Measurements from ENCODE around the gene KNTC1.
"Not testable (repeated sequence)": the region's sequence is repeated elsewhere in the genome, so short reads cannot be mapped to it uniquely, and the experiment has no call there.

Gene KNTC1

DNA sequence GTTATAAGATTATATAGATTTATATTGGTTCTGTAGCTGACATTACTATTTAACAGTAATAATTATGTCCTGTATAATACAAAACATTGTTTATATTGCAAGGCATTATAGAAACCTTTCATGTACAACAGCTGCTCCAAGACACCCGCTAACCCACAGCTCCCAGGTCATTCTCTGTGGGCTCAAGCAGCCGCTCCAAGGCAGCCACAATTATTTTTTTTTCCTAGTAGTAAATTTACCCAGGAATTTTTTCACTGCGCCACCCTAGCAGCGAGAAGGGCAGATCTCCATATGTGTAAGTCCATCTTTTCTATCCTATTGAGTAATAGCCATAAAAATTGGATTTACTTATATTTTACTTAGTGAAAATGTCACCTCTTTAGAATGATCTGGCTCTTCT is 36.3 kb downstream of the KNTC1 start:
- no peak for DNase-seq

DNA sequence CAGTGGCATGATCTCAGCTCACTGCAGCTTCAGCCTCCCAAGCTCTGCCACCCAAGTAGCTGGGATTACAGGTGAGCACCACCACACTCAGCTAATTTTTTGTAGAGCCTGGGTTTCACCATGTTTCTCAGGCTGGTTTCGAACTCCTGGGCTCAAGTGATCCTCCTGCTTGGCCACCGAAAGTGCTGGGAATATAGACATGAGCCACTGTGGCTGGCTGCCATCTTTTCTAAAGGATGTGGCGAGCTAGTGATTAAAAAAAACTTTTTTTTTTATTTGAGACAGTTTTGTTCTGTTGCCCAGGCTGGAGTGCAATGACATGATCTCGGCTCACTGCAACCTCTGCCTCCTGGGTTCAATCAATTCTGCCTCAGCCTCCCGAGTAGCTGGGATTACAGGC is 39.8 kb downstream of the KNTC1 start:
- not testable (repeated sequence) for DNase-seq

DNA sequence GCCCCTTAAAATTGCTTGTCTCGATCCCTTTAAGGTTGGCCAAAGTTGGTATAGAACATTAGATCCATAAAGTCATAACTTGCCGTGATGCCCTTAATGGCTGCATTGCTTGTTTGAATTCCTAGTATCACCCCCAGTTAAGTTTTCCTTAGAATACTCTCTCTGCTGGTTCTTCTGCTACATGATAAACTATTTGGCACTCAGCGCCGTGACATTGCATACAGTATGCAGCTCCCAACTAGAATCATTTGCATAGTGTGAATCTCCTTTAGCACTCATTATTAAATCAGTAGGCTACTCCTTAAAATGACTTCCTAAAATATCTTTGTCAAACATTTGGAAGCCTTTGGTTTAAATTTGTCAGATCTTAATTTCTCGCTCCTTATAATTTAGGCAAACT is 42.2 kb downstream of the KNTC1 start:
- DNase-seq, result no peak

DNA sequence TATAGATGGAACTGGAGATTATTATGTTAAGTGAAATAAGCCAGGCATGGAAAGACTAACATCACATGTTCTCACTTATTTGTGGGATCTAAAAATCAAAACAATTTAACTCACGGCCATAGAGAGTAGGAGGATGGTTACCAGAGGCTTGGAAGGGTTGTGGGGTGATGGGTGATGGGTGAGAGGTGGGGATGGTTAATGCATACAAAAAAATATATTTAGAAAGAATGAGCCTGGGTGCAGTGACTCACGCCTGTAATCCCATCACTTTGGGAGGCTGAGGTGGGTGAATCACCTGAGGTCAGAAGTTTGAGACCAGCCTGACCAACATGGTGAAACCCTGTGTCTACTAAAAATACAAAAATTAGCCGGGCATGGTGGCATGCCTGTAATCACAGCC is 43.0 kb downstream of the KNTC1 start:
- DNase-seq, result not testable (repeated sequence)

DNA sequence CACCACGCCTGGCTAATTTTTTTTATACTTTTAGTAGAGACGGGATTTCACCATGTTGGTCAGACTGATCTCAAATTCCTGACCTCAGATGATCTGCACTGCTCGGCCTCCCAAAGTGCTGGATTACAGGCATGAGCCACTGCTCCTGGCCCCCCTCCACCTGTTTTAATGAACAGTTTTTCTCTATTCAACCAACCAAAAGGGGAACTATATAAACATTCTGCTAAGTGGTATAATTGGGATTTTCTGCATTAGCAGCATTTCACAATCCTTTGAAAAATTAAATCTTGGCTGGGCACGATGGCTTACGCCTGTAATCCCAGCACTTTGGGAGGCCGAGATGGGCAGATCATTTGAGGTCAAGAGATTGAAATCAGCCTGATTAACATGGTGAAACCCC is 44.8 kb downstream of the KNTC1 start:
- no peak for DNase-seq

DNA sequence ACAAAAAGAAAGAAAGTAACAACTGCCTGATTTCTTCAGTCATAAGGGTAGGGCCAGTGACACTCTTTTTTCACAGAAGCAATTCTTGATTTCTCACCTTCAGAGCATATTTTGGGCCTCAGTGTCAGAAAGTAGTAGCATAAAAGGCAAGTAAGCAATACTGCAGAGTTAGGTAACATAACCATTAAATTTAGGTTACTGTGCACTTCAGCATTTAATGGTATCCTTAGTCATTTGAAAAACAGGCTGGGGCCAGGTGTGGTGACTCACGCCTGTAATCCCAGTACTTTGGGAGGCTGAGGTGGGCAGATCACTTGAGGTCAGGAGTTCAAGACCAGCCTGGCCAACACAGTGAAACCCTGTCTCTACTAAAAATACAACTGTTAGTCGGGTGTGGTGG is 56.2 kb downstream of the KNTC1 start:
- not testable (repeated sequence) for DNase-seq

DNA sequence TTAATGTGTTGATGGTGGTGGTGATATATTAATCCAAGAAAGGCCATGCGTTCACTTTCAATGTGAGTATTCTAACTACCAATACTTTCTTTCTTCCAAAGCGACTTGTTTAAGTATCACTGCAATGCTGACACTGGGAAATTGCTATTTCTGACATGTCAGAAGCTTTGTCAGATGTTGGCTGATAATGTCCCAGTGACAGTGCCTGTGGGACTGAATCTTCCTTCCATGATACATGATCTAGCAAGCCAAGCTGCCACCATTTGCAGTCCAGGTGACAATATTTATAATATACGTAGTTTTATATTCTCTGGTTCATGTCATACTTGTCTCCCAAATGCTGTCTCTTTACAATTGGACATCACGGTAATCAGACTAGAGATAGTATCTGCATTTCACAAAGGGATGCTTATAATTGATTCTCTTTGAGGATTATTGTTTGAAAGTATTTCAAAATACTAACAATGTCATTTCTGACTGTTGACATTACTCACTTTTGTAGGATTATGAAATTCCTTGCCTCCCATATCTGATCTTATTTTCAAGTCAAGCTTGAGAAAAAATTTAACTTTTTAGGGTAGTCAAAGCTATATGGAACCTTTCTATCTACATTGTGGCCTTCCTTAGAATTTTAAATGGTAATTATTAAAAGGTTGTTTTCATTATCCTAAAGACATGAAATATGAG is 57.3 kb downstream of the KNTC1 start:
- no peak for DNase-seq

DNA sequence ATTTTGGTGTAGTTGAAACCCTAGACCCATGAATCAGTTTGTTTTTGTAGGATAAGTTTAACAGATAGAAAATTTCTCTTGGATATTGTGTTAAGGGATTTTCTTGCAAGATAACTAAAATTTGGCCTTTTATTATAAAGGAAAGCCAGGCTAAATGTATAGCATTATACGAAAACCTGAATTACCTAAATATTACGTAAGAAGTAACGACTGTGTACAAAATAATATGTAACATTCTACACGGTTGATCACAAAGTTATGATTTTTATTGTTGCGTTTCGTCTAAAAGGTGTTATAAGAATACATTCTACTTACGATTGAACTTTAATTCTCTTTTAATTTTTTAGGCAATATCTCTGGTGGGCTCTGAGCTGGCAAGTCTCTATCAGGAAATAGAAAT is 63.9 kb downstream of the KNTC1 start:
- DNase-seq, result no peak

DNA sequence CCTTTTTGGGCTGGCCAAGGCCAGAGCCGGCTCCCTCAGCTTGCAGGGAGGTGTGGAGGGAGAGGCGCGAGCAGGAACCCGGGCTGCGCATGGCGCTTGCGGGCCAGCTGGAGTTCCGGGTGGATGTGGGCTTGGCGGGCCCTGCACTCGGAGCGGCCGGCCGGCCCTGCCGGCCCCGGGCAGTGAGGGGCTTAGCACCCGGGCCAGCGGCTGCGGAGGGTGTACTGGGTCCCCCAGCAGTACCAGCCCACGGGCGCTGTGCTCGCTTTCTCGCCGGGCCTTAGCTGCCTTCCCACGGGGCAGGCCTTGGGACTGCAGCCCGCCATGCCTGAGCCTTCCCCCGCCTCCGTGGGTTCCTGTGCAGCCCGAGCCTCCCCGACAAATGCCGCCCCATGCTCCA is 64.9 kb downstream of the KNTC1 start:
- DNase-seq, result not testable (repeated sequence)

DNA sequence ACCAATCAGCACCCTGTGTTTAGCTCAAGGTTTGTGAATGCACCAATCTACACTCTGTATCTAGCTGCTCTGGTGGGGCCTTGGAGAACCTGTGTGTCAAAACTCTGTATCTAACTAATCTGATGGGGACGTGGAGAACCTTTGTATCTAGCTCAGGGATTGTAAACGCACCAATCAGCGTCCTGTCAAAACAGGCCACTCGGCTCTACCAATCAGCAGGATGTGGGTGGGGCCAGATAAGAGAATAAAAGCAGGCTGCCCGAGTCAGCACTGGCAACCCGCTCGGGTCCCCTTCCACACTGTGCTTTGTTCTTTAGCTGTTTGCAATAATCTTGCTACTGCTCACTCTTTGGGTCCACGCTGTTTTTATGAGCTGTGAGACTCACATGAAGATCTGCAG is 65.5 kb downstream of the KNTC1 start:
- not testable (repeated sequence) for DNase-seq

DNA sequence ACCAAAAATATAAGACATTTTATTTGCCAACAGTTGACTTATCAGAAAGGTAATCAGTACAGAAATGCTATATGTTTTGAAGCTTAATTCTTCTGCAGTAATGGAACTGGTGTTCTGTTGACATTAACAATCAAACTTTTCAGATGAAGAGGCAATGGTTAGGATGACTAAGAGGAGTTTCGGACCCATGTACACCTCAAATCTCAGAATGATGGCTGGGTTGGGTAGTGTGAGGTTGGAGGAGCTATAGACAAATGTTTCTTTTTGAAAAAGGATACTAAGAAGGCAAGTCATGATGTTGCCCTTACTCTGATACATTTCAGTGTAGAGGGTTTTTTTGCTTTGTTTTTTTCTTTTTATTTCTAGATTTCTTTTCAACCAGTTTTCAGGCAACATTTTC is 66.9 kb downstream of the KNTC1 start:
- DNase-seq, result no peak

DNA sequence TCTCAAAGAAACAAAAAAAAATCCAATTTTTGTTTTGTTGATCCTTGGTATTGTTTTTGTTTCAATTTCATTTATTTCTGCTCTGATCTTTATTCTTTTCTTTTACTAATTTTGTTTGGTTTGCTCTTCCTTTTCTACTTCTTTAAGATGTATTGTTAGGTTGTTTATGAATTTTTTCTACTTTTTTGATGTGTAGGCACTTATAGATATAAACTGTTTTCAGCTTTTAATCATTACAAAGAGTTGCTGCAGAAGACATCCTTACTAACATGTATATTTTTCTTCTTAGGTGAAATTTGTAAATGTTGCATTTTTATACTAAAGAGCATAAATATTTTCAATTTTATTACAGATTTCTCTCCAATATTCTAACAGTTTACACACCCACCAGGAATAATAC is 69.8 kb downstream of the KNTC1 start:
- DNase-seq, result no peak

DNA sequence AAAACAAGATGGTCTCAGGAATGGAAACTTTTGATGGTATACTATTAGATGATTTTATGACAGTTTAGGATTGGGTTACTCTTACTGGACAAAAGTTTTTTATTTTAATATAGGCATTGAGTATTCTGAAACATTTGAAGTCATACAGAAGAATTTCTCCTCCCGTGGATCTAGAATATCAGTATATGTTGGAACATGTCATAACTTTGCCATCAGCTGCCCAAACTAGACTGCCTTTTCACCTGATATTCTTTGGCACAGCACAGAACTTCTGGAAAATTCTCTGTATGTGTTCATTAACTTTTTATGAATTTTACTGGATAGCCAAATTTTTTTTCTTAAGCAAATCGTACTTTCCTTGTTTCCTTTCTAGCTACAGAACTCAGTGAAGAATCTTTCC is 75.4 kb downstream of the KNTC1 start:
- no peak for DNase-seq

DNA sequence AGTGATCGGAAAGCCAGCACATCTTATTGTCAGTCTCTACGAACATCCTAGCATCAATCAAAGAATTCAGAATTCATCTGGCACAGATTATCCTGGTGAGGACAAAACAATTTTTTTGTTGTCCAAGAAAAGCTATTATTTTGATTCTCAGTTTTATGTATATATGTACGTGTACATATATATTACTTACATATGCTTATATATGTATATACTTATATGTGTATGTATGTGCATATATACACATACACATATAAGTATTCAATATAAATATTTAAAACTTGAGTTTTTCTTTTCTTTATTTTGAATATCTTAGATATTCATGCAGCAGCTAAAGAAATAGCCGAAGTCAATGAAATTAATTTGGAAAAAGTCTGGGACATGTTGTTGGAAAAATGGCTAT is 77.9 kb downstream of the KNTC1 start:
- DNase-seq, result no peak

DNA sequence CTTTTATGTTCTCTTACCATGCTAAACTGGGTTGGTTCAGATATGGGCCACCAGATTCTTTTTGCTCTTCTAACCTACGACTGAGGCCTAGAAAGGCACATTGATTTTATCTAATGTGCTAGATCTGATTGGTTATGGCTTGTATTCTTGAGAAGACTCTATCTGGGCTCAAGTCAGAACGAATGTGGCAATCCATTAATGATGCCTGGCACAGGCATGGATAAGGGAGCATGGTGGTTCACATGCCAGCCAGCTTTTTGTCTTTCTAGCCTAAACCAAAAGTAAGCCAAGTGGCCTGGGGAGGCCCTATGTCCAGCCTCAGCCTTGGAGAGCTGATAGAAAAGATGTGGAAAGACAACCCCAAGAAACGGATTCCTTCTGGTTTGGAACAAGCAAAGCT is 82.7 kb downstream of the KNTC1 start:
- DNase-seq, result no peak

DNA sequence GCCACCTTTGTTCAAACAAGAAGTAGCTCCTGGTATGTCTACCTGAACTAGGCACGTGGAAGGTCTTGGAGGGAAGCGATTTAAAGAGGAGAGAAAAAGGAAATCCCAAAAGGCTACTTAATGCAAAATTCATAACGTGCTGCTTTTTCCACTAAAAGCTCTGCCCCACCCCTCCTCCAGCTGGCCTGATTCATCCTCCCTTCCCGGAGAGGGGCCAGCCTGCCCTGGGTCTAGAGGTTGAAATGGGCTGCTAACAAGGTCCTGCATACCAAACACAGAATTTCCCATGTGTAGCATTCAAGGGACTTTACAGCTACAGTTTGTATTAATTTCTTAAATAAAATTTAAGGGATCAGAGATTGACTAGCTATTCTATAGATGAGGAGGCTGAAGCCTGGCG is 83.2 kb downstream of the KNTC1 start:
- DNase-seq, result no peak

DNA sequence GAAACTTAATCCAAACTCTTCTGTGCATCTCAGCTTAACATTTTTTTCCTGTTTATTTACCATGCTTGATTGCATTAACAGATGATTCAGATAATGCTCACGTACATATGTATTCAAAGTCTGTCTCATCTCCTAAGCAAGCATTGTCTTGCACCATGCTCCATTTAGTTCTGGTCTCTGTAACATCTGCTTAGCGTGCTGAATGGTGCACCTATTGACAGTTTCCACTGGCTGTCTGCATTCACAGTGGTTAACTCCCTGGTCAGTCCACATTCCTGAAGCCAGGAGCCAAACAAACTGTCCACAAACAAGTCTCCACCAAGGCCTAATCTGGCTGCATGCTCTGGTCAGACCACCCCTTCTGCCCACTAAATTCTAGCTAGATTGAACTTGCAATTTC is 83.9 kb downstream of the KNTC1 start:
- DNase-seq, result no peak

DNA sequence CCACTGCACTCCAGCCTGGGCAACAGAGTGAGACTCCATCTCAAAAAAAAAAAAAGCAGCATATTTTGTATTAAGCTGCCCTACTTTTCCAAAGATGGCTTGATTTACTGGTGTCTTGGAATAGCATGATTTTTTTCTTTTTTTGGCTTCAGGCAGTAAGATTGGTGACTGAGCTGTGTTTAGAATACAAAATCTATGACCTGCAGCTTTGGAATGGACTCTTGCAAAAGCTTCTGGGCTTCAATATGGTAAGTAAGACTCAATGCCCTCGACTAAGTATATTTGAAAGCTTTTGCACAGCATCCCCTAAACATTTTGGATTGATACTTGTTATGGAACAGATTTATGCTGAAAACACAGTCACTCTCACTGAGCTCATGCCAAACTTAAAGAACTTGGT is 87.8 kb downstream of the KNTC1 start:
- DNase-seq, result no peak

DNA sequence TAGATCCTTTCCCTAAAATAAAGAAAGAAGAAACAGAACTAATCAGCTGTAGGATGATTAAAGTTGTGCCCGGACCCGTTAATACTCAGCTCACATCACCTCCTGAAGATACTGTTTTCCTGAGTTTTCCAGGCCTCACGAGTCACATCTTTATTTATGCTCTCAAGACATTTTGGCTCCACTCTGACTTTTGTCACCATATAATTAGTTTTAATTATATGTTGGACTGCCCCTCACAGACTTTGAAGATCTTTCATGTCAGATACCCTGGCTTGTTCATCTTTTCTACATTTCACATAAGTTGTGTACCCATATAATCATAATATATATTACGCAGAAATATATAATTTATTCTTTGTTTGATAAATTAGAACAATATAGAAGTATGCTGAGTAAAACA is 88.7 kb downstream of the KNTC1 start:
- DNase-seq, result no peak

DNA sequence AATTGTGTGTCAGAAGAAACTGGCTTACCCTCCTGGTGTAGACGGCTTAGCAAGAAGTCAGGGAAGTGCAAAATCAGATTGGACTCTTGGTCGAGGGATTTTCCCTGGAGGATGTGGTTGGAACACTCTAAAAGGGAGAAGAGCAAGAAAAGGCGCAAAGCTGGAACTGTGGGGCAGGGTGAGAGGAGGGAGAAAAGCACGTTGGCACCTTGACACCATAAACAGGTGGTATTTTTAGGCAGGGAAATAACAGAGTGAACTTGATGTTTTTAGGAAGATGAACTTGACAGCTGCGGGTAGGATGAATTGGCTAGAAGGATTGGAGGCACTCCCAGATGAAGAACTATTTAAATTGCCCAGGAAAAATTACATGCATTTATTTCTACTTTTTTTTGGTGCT is 108.4 kb downstream of the KNTC1 start:
- DNase-seq, result no peak

DNA sequence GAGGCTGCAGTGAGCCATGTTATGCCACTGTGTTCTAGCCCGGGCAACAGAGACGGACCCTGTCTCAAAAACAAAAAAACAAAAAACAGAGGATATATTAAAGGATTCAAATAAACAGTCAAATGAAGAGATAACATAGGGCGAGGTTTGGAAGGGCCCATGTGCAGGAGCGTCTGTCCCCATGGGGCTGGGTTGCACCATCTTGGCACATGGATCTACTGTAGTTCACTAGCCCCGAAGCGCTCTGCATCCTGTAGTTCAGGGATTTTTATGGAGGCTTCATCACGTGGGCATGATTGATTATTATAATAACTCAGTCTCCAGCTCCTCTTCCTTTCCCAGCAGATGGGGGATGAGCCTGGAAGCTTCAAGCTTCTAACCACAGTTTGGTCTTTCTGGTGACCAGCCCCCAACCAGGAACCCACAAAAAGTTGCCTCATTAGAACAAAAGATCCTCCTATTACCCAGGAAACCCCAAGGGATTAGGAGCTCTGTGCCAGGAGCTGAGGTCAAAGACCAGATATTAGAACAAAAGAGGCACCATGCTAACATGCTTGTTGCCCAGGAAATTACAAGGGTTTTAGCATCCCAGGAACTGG is 116.3 kb downstream of the KNTC1 start:
- no peak for DNase-seq

DNA sequence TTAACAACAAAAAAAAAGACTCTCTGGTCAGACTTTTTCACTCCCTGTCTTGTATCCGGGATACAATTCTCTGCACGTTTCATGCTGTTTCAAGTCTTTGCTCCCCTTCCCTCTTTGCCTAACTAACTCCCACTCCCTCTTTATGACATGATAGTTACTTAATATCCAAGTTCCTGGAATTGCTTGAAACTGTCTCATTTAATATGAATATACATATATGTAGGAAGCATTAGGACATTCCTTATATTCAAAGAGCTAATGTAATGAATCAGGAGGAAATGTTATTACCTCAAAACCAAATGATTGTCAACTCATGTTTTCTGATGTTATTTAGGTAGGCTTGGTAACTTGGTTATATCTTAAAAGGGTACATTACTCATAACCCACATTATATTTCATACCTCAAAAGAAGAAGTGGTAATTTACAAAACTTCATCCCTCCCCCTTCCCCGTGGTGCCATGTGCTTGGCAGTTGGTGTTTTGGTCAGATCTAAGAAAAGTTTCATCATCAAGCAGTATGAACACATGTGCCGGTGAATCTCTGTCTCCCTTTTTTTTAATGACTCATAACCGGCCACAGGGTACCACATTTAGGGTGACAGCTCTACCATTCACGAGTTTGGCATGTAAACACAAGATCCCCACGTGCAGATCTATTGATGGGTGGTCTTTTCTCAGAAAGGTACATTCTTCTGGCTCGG is 119.6 kb downstream of the KNTC1 start:
- peak; percentile 35 for DNase-seq

DNA sequence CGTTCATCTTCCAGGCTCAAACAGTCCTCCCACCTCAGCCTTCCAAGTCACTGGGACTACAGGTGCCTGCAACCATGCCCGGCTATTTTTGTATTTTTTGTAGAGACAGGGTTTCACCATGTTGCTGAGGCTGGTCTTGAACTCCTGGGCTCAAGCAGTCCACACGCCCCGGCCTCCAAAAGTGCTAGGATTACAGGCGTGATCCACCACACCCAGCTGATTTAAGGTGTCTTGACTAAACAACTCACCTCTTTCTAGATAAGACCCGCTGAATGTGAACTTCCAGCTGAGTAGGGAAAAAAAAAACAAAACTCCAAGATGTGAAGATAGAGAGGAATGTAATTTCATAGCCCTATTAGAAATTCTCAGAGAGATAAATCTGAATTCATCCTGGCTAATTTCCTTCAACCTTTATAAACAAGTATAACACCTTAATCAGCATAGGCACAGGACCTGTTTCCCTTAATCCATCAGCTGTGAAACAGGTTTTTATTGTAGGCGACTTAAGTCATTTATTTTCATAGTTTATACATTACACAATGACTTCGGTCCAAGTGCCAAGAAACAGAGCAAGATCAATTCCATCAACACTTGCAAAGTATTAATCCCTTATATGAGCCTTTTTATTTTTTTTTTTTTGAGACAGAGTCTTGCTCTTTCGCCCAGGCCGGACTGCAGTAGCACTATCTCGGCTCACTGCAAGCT is 124.6 kb downstream of the KNTC1 start:
- DNase-seq, result no peak

DNA sequence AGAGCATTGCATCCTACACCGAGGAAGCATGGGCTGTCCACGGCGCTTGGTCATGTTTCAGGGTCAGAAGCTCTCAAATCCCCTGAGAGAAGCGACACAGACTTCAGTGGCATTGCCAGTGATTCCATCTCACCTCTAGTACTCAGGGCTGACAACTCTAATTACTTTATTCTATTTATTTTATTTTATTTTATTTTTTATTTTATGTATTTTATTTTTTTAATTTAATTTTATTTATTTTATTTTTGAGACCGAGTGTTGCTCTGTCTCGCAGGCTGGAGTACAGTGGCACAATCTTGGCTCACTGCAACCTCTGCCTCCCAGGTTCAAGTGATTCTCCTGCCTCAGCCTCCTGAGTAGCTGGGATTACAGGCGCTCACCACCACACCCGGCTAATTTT is 126.2 kb downstream of the KNTC1 start:
- DNase-seq, result not testable (repeated sequence)

All from CD4-positive, alpha-beta T cell treated with Interleukin-12 subunit alpha and Interleukin-12 subunit beta, for 1 hour (primary cell).